NCI-H345 (cell line): ENCODE data around the gene CYP2C19.
"Not testable (repeated sequence)": the region's sequence is repeated elsewhere in the genome, so short reads cannot be mapped to it uniquely, and the experiment has no call there.

ENCODE experiments used
- DNase-seq: peaks from one replicate; lab custom pipeline; 2025; lab: John Stamatoyannopoulos, UW

The CYP2C19 gene

DNA sequence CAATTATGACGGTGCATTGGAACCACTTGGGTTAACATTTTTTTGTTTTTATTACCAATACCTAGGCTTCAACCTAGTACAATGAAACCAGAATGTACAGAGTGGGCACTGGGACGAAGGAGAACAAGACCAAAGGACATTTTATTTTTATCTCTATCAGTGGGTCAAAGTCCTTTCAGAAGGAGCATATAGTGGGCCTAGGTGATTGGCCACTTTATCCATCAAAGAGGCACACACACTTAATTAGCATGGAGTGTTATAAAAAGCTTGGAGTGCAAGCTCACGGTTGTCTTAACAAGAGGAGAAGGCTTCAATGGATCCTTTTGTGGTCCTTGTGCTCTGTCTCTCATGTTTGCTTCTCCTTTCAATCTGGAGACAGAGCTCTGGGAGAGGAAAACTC is at the start of gene CYP2C19:
CYP2C19 (plus strand) TSS at position 289 of the 400 bp plus-strand sequence; CDS start at position 314, 25 bp downstream.
- DNase-seq: no peak

DNA sequence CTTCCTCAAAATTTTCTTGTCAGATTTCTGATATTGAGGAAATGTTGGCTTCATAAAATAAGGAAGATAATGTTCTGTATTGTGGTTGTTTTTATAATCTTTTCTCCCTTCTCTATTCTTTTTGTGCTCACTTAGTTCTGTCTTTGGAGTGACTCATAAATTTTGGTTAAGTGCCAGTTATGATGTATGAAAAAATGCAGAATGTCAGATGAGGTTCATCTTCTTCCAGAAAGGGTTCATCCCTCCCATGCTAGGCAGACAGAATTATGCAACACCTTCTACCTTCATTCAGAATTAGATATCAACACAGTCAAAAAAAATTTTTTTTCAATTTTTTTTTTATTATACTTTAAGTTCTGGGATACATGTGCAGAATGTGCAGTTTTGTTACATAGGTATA is 36.6 kb upstream of the CYP2C19 start:
- no peak for DNase-seq

DNA sequence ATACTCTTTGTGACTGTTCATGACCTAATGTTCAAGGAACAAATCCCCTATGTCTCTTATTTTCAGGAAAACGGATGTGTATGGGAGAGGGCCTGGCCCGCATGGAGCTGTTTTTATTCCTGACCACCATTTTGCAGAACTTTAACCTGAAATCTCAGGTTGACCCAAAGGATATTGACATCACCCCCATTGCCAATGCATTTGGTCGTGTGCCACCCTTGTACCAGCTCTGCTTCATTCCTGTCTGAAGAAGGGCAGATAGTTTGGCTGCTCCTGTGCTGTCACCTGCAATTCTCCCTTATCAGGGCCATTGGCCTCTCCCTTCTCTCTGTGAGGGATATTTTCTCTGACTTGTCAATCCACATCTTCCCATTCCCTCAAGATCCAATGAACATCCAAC is 27.3 kb upstream of the CYP2C19 start:
- DNase-seq: no peak

- DNase-seq: no peak
Measured at GRCh38 chr10:94738588-94738987, 23.9 kb upstream of the CYP2C19 start.

- no peak for DNase-seq
Measured at GRCh38 chr10:94747137-94747536, 15.3 kb upstream of the CYP2C19 start.

- DNase-seq: no peak
Measured at GRCh38 chr10:94747838-94748237, 14.6 kb upstream of the CYP2C19 start.

- DNase-seq: no peak
Measured at GRCh38 chr10:94757916-94758315, 4.6 kb upstream of the CYP2C19 start.

DNA sequence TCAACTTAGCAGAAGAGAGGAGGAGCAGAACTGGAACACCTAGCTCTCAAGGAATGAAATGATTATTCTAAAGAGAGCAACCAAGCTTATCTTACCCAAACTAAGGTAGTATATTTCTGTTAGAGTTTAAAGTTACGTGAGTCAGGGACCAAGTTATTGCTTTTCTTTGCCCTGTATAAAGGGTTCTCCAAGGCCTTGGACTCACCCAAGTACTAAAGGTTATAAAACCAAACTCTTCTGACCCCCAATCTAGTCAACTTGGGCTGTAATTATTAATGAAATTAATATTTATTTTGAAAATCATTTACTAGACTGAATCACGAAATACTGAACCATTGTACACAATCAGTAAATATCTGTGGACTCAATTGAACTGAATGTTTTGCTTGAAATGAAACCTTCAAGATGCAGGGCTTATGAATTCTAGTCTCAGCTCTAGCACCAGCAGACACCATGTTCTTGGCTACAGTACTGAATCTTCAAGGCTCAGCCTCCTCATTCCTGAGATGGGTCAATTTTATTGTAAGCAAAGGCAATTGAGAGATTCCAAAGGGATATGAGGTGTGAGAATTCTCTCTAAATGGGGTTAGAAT is 1.8 kb upstream of the CYP2C19 start:
- no peak for DNase-seq

DNA sequence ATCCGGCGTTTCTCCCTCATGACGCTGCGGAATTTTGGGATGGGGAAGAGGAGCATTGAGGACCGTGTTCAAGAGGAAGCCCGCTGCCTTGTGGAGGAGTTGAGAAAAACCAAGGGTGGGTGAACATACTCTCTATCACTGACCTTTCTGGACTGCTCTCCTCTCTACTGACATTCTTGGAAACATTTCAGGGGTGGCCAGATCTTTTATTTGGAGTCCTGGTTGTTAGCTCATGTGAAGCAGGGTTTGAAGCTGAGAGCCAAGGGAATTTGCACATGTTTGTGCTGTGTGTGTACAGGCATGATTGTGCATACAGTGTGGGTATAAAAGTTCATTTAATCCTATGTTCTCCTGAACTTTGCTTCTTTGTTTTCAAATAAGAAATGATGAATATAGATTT is 12.9 kb downstream of the CYP2C19 start:
- not testable (repeated sequence) for DNase-seq

- DNase-seq: no peak
Measured at GRCh38 chr10:94777886-94778458, 15.5 kb downstream of the CYP2C19 start.

DNA sequence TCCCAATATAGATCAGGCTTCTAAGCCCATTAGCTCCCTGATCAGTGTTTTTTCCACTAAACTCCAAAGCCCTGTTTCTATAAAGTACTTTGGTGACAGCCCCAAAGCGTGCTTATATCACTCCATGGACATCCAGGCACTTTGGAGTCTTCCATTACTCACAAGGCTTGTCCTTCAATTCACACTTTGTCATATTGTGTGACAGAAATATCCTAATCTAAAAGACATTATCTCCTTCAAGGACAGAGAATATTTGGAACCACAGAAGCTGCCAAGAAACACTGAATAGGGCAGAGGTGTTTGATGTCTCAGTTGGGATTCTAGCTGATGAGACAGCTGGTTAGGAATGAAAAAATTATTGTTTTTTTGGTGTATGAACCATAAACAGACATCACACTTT is 18.4 kb downstream of the CYP2C19 start:
- no peak for DNase-seq

DNA sequence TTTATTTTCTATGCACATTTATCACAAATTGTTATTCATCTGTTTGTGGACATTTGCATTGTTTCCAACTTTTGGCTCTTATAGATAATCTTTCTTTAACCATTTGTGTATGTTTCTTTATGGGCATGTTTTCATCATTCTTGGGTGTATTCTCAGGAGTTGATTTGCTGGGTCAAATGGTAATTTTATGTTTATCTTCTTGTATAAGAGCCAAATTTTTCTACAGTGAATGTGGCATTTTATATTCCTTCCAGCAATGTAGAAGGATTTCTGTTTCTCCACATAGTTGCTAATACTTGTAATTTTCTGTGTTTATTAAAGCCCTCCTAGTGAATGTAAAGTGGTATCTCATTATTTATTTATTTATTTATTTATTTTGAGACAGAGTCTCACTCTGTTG is 21.8 kb downstream of the CYP2C19 start:
- DNase-seq: no peak

DNA sequence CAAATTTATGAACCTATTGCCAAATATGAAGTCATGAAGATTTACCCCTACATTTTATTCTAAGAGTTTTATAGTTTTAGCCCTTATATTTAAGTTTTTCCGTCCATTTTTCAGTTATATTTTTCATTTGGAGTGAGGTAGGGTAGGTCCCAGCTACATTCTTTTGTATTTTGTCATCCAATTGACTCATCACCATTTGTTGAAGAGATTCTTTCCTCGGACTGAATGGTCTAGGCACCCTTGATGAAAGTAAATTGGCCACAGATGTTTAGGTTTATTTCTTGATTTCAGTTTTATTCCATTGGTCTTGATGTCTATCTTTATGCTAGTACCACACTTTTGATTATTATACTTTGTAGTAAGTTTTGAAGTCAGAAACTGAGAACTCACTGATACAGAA is 22.7 kb downstream of the CYP2C19 start:
- DNase-seq: no peak

GRCh38 chr10:94800551-94800950 is 38.1 kb downstream of the CYP2C19 start:
- not testable (repeated sequence) for DNase-seq

- DNase-seq: no peak
Measured at GRCh38 chr10:94803307-94803706, 40.8 kb downstream of the CYP2C19 start.

DNA sequence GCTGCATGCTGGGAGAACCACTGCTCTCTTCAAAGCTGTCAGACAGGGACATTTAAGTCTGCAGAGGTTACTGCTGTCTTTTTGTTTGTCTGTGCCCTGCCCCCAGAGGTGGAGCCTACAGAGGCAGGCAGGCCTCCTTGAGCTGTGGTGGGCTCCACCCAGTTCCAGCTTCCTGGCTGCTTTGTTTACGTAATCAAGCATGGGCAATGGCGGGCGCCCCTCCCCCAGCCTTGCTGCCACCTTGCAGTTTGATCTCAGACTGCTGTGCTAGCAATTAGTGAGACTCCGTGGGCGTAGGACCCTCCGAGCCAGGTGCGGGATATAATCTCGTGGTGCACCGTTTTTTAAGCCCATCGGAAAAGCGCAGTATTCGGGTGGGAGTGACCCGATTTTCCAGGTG is 67.5 kb downstream of the CYP2C19 start:
- not testable (repeated sequence) for DNase-seq

DNA sequence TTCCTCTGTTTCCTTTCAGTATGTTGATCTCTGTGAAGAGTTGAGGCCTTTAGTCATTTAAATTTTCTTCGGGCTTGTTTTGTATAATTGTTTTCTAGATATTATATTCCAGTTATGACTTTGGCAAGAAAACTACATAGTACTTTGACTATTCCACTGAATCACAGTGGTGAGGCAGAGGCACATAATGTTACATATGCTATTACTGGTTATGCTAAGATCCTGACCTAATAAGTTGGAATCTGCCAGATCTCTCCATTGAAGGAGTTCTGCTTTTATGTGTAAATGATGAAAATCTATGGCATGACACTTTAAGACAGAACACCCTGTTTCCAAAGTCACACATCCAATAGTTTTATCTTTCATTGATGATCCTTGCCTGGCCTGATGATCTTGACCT is 83.7 kb downstream of the CYP2C19 start:
- DNase-seq: no peak

DNA sequence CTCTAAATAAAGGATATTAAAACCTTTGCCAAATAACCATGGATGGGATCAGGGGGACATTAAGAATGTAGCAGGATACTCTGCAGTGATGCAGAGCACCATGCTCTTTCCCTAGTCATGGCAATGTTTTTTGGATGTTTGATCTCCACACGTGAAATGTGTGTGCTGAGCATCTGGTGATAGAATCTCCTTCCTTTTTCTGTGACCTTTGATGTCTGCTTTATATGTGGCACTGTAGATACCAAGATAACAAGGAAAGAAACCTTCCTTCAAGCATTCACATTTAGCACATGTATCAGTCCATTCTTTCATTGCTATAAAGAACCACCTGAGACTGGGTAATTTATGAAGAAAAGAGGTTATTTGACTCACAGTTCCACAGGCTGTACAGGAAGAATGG is 88.3 kb downstream of the CYP2C19 start:
- no peak for DNase-seq

DNA sequence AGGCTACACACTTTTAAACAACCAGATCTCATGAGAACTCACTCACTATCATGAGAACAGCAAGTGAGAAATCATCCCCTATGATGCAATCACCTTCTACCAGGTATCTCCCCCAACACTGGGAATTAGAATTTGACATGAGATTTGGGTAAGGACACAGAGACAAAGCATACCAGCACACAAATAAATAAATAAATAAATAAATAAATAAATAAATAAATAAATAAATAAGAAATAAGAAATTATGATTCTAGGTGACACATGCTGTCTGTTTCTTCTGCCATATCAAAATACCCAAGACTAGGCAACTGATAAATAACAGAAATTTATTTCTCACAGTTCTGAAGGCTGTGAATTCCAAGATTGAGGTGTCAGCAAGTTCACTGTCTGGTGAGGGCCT is 88.8 kb downstream of the CYP2C19 start:
- no peak for DNase-seq

GRCh38 chr10:94852438-94852837 is 90.0 kb downstream of the CYP2C19 start:
- no peak for DNase-seq

GRCh38 chr10:94853065-94853464 is 90.6 kb downstream of the CYP2C19 start:
- no peak for DNase-seq

- DNase-seq: no peak
Measured at GRCh38 chr10:94858005-94858404, 95.5 kb downstream of the CYP2C19 start.

GRCh38 chr10:94859086-94859485 is 96.6 kb downstream of the CYP2C19 start:
- DNase-seq: no peak

GRCh38 chr10:94878649-94879048 is 116.2 kb downstream of the CYP2C19 start:
- no peak for DNase-seq
